Lower leg skin (tissue), 3 donors: ENCODE measurements around the gene SIGLEC15.

ENCODE experiments used
- CTCF ChIP-seq, 3 donors: fragments of 450-650 bp; IDR thresholded peaks; one replicate each; pipeline ENCODE4 v1.5.1; 2016; ENCODE audit warnings: antibody characterized with exemption in 3 of 3, mild to moderate bottlenecking in 3 of 3, moderate library complexity in 2 of 3
- POLR2A ChIP-seq, 2 donors: fragments of 450-650 bp; IDR thresholded peaks; one replicate each; pipeline ENCODE4 v1.6.1; 2016 to 2017; ENCODE audit warnings: antibody characterized with exemption in 2 of 2, mild to moderate bottlenecking in 1 of 2, moderate library complexity in 1 of 2

GRCh38 chr18:45821026-45821425 is 4.4 kb upstream of the SIGLEC15 start:
- TF ChIP-seq POLR2A (IDR thresholded peaks at IDR 0.05) (no peak), CTCF (IDR thresholded peaks at IDR 0.05) (no peak)
